HCT116 (cell line): ENCODE data around the gene VWA7. TPM values are rescaled to one million over a fixed set of nuclear protein-coding genes. Genes with fewer than 3 reads are reported as not detected.
A peak's percentile ranks its signal among the peaks of the same experiment; 100 is the strongest.

Experiments used
- ATAC-seq: fragments of 200-7000 bp; cut with Tn5 transposase; 2 replicates; pipeline ENCODE4 v1.9.1; 2020; ENCODE audit warnings: mild to moderate bottlenecking, moderate library complexity
- BruUV-seq: library from RNA; stranded (reverse); fragments of 400-500 nt; replicated peaks from 2 replicates; lab custom pipeline; 2021; lab: Mats Ljungman, UMichigan
- CTCF ChIA-PET: fragments of 300-600 bp; sonication (Branson Sonifier 250); formaldehyde crosslinking; loops from one replicate; lab custom pipeline; 2021; ENCODE audit warnings: antibody characterized with exemption; lab: Charles Lee
- POLR2A ChIA-PET: fragments of 300-600, 350-600 bp; sonication (Branson Sonifier 250); formaldehyde crosslinking; loops from one replicate; lab custom pipeline; 2021; ENCODE audit warnings: antibody characterized with exemption; lab: Charles Lee
- RAD21 ChIA-PET, 2 experiments: fragments of 300-600 bp; sonication (Branson Sonifier 250); formaldehyde crosslinking; loops; one replicate each; lab custom pipeline; 2023; ENCODE audit warnings: low total read pairs in 2 of 2; ENCODE audit not compliant: uncharacterized antibody in 2 of 2, unreplicated experiment in 2 of 2, low non-redundant PET in 1 of 2; lab: Charles Lee
- DNase-seq: peaks from one replicate; pipeline ENCODE4 v3.0.0-alpha.2; 2010; ENCODE audit warnings: low read depth, low spot score
- H2AFZ ChIP-seq: fragments of 200-600 bp; shearing (Covaris generic), sonication (generic); 2 replicates; pipeline ENCODE4 v1.6.1; 2017; ENCODE audit warnings: low read depth, mixed run types, mixed read lengths, antibody characterized with exemption, low read length; ENCODE audit not compliant: poor library complexity, severe bottlenecking
- H3K27ac ChIP-seq: 2 replicates; pipeline ENCODE4 v1.5.1; 2012; ENCODE audit warnings: low read depth, low read length
- H3K27me3 ChIP-seq: fragments of 200-600 bp; sonication (generic); 2 replicates; pipeline ENCODE4 v1.6.1; 2016; ENCODE audit warnings: mixed run types, low read length, mixed read lengths; ENCODE audit not compliant: insufficient read depth
- H3K36me3 ChIP-seq, 2 experiments: fragments of 200-500 bp in 1 of 2; fragments of 200-600 bp in 1 of 2; sonication (Bioruptor generic) in 1 of 2; sonication (generic) in 1 of 2; 2 replicates each; pipeline versions ENCODE4 v1.5.1 to v1.6.1; 2014 to 2016; ENCODE audit warnings: low read length in 2 of 2, inconsistent platforms in 1 of 2, mixed read lengths in 1 of 2, mixed run types in 1 of 2; ENCODE audit not compliant: insufficient read depth in 2 of 2, control insufficient read depth in 1 of 2
- H3K4me1 ChIP-seq, 2 experiments: fragments of 200-600 bp in 1 of 2; sonication (generic) in 1 of 2; 2 replicates each; pipeline versions ENCODE4 v1.5.1 to v1.6.1; 2012 to 2017; ENCODE audit warnings: low read length in 2 of 2, inconsistent platforms in 1 of 2, mild to moderate bottlenecking in 1 of 2, mixed read lengths in 1 of 2, mixed run types in 1 of 2, moderate library complexity in 1 of 2; ENCODE audit not compliant: insufficient read depth in 2 of 2, control insufficient read depth in 1 of 2
- H3K4me2 ChIP-seq: fragments of 200-600 bp; sonication (generic); 2 replicates; pipeline ENCODE4 v1.6.1; 2017; ENCODE audit warnings: mixed run types, low read length, mixed read lengths
- H3K4me3 ChIP-seq, 2 experiments: fragments of 200-600 bp in 1 of 2; sonication (generic) in 1 of 2; replicated peaks in 1 of 2; 2 replicates each; pipeline ENCODE4 v1.5.1; 2011 to 2016; ENCODE audit warnings: low read length in 2 of 2, control low read depth in 1 of 2, low read depth in 1 of 2, mild to moderate bottlenecking in 1 of 2, mixed read lengths in 1 of 2, mixed run types in 1 of 2
- H3K79me2 ChIP-seq: fragments of 200-600 bp; sonication (generic); 2 replicates; pipeline ENCODE4 v1.6.1; 2017; ENCODE audit warnings: mild to moderate bottlenecking, mixed run types, low read length, moderate library complexity, mixed read lengths; ENCODE audit not compliant: insufficient read depth
- H3K9ac ChIP-seq: fragments of 200-600 bp; sonication (generic); 2 replicates; pipeline ENCODE4 v1.6.1; 2016; ENCODE audit warnings: low read length, mixed read lengths
- H3K9me2 ChIP-seq: fragments of 200-600 bp; sonication (generic), shearing (Covaris generic); 2 replicates; pipeline ENCODE4 v1.6.1; 2017; ENCODE audit warnings: mixed run types, mild to moderate bottlenecking, moderate library complexity; ENCODE audit not compliant: insufficient read depth
- H3K9me3 ChIP-seq, 2 experiments: fragments of 200-500 bp in 1 of 2; fragments of 200-600 bp in 1 of 2; sonication (Bioruptor generic) in 1 of 2; sonication (generic) in 1 of 2; 2 replicates each; pipeline ENCODE4 v1.6.1; 2014 to 2017; ENCODE audit warnings: low read length in 2 of 2, mixed read lengths in 2 of 2, inconsistent platforms in 1 of 2, low read depth in 1 of 2, mild to moderate bottlenecking in 1 of 2, mixed run types in 1 of 2, moderate library complexity in 1 of 2; ENCODE audit not compliant: control insufficient read depth in 1 of 2, insufficient read depth in 1 of 2
- H4K20me1 ChIP-seq: fragments of 200-600 bp; sonication (generic), shearing (Covaris generic); 2 replicates; pipeline ENCODE4 v1.6.1; 2017; ENCODE audit warnings: mixed run types, mild to moderate bottlenecking, moderate library complexity; ENCODE audit not compliant: insufficient read depth
- CBX3 ChIP-seq: IDR thresholded peaks from 2 replicates; pipeline ENCODE4 v1.6.1; 2012; ENCODE audit warnings: low read depth
- CEBPB ChIP-seq: IDR thresholded peaks from 2 replicates; pipeline ENCODE4 v1.6.1; 2012; ENCODE audit warnings: low read depth
- ELF1 ChIP-seq: IDR thresholded peaks from 2 replicates; pipeline ENCODE4 v1.6.1; 2012; ENCODE audit warnings: low read depth, borderline replicate concordance
- FOSL1 ChIP-seq: IDR thresholded peaks from 2 replicates; pipeline ENCODE4 v1.6.1; 2012; ENCODE audit warnings: low read depth
- JUND ChIP-seq: IDR thresholded peaks from 2 replicates; pipeline ENCODE4 v1.6.1; 2012
- POLR2A ChIP-seq: IDR thresholded peaks from 2 replicates; pipeline ENCODE4 v1.7.0; 2011; ENCODE audit warnings: borderline replicate concordance; ENCODE audit not compliant: insufficient read depth, insufficient read length; ENCODE audit errors: extremely low read depth
- POLR2AphosphoS5 ChIP-seq: IDR thresholded peaks from 2 replicates; pipeline ENCODE4 v1.6.1; 2011; ENCODE audit warnings: mild to moderate bottlenecking, low read depth, low read length, moderate library complexity
- RAD21 ChIP-seq: IDR thresholded peaks from 2 replicates; pipeline ENCODE4 v1.6.1; 2012; ENCODE audit warnings: low read depth, mild to moderate bottlenecking
- SIN3A ChIP-seq: IDR thresholded peaks from 2 replicates; pipeline ENCODE4 v1.6.1; 2012; ENCODE audit warnings: low read depth
- intact Hi-C: fragments of 100-400 bp; cut with micrococcal nuclease; formaldehyde crosslinking; loops from 2 replicates; pipeline ENCODE4 v1.10.0; 2022
- total RNA-seq: library from RNA; stranded (reverse); gene quantifications from one replicate; pipeline ENCODE4 v1.2.1, GENCODE V29; 2021; ENCODE audit not compliant: unreplicated experiment
- TF ChIP-seq, protein P1 (sequence below): IDR thresholded peaks from 2 replicates; pipeline ENCODE4 v1.6.1; 2011; ENCODE audit warnings: mild to moderate bottlenecking, low read length, moderate library complexity; ENCODE audit not compliant: insufficient replicate concordance; ENCODE audit errors: extremely low read depth
- TF ChIP-seq, protein P2 (sequence below): IDR thresholded peaks from 2 replicates; pipeline ENCODE4 v1.6.1; 2012; ENCODE audit warnings: low read depth
- TF ChIP-seq, protein P3 (sequence below): IDR thresholded peaks from 2 replicates; pipeline ENCODE4 v1.6.1; 2012

Gene VWA7
- total RNA-seq, 1 experiment from 2014 or later, result 14.6 TPM

DNA sequence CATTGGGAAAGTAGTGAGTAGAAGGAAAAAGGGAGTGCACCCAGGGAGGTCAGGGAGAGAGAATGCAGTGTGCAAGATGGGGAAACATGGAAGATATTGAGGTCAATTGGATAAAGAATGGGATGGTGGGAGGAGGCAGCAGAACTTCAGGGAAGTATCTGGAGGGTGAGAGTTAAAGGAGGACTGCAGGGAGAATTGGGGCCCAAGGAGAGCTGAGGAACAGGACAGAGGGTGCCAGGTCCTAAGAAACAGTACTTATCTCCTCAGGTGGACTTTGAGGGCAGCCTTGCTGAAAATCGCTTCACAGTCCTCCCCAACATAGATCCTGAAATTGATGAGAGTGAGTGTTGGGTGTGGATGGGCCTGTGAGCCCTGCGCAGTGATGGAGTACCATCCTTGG, 18.8 kb downstream of the VWA7 start (continued):
- TF ChIP-seq, protein P1, sequence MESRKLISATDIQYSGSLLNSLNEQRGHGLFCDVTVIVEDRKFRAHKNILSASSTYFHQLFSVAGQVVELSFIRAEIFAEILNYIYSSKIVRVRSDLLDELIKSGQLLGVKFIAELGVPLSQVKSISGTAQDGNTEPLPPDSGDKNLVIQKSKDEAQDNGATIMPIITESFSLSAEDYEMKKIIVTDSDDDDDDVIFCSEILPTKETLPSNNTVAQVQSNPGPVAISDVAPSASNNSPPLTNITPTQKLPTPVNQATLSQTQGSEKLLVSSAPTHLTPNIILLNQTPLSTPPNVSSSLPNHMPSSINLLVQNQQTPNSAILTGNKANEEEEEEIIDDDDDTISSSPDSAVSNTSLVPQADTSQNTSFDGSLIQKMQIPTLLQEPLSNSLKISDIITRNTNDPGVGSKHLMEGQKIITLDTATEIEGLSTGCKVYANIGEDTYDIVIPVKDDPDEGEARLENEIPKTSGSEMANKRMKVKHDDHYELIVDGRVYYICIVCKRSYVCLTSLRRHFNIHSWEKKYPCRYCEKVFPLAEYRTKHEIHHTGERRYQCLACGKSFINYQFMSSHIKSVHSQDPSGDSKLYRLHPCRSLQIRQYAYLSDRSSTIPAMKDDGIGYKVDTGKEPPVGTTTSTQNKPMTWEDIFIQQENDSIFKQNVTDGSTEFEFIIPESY, result no peak
- TF ChIP-seq, protein P2, sequence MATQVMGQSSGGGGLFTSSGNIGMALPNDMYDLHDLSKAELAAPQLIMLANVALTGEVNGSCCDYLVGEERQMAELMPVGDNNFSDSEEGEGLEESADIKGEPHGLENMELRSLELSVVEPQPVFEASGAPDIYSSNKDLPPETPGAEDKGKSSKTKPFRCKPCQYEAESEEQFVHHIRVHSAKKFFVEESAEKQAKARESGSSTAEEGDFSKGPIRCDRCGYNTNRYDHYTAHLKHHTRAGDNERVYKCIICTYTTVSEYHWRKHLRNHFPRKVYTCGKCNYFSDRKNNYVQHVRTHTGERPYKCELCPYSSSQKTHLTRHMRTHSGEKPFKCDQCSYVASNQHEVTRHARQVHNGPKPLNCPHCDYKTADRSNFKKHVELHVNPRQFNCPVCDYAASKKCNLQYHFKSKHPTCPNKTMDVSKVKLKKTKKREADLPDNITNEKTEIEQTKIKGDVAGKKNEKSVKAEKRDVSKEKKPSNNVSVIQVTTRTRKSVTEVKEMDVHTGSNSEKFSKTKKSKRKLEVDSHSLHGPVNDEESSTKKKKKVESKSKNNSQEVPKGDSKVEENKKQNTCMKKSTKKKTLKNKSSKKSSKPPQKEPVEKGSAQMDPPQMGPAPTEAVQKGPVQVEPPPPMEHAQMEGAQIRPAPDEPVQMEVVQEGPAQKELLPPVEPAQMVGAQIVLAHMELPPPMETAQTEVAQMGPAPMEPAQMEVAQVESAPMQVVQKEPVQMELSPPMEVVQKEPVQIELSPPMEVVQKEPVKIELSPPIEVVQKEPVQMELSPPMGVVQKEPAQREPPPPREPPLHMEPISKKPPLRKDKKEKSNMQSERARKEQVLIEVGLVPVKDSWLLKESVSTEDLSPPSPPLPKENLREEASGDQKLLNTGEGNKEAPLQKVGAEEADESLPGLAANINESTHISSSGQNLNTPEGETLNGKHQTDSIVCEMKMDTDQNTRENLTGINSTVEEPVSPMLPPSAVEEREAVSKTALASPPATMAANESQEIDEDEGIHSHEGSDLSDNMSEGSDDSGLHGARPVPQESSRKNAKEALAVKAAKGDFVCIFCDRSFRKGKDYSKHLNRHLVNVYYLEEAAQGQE, result no peak
- TF ChIP-seq POLR2AphosphoS5 (no peak), CBX3 (no peak), RAD21 (no peak)

DNA sequence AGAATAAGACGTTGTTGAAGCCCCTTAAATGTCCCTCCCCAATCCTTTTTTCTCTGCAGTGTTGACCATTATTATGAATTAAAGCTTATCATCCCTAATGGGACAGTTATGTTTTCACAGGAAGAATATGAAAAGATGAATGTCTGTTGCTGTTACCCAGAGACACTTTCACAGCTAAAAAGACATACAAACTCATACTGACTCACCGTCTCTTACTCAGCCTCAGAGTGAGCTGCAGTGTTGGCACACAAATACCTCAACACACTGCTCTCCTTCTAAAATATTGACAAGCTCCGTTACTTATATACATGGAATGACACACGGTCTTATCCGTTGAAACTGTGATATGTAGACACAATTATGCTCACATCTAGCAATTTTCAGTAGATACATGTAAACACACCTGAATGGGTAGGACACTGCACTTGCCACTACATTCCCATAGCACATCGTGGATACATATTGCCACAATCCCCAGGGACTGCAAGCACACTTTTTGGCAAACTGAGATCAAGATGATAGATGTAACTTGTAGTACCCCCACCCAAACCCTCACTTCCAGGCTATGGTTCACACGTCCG, 24.3 kb downstream of the VWA7 start:
- DNase-seq (no peak), ATAC-seq (peak; percentile 48; the same call in 1 of the 2 replicates)
- no peak overlapping the region for H2AFZ ChIP-seq
- no peak overlapping the region for H3K4me2 ChIP-seq
- H3K4me3 ChIP-seq, result no peak overlapping the region
- H4K20me1 ChIP-seq, result no peaks in the 10 kb centered on the region
- RAD21 ChIA-PET, result no interaction called here
- no peaks in the 10 kb centered on the region for H3K79me2 ChIP-seq
- no peaks in the 10 kb centered on the region for H3K9me2 ChIP-seq
- H3K36me3 ChIP-seq, result peaks cover 2 to 8% of the 10 kb centered on the region in 2 experiments; a peak in 3 of 4 replicates
- CTCF ChIA-PET, result interaction anchor here (1.0 kb wide), 1 partner anchor 17 kb away, joined by 4 read pairs; no protein-coding TSS in a partner anchor
- intact Hi-C loops, result no loop called here
- no peaks in the 10 kb centered on the region for H3K27me3 ChIP-seq
- H3K9ac ChIP-seq, result no peak overlapping the region
- H3K9me3 ChIP-seq, result no peaks in the 10 kb centered on the region
- POLR2A ChIA-PET, result interaction anchor here (1.0 kb wide), 1 partner anchor 16 kb away, joined by 4 read pairs; the partner anchor contains the start of gene CLIC1
- H3K27ac ChIP-seq, result no peak overlapping the region
- no peaks in the 10 kb centered on the region for H3K4me1 ChIP-seq
- BruUV-seq, result no TSS peak
- TF ChIP-seq ELF1 (no peak), FOSL1 (no peak), SIN3A (no peak), JUND (no peak), CEBPB (no peak), POLR2A (no peak), CBX3 (no peak)
- TF ChIP-seq, protein P3, sequence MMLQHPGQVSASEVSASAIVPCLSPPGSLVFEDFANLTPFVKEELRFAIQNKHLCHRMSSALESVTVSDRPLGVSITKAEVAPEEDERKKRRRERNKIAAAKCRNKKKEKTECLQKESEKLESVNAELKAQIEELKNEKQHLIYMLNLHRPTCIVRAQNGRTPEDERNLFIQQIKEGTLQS, result no peak
- TF ChIP-seq, protein P1, result no peak
- TF ChIP-seq, protein P2, result no peak
